Cerebellar cortex (tissue), 1 donor: ENCODE measurements around the gene ARNT2.

Experiments used
- DNase-seq: peaks from one replicate; pipeline ENCODE4 v3.0.0-alpha.2; 2015; ENCODE audit warnings: low spot score

Gene ARNT2

DNA sequence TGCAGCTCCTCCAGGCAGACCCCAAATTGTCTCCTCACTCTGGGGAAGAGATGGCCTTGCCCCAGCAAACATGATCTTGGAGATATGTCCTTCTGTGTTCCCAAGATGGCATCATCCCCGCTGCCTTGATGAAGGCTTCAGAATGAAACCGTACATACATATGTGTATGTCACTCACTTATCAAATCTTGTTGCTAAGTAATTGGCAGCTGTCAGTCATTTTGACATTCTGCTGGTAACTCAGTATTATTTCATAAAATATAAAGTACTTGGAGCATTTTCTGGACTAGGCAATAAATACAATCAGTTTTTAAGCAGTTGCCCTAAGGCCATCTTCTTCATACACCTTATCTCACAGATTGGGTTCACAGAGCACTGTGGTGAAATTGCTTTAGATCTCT, 62.4 kb downstream of the ARNT2 start:
- DNase-seq, result no peak

DNA sequence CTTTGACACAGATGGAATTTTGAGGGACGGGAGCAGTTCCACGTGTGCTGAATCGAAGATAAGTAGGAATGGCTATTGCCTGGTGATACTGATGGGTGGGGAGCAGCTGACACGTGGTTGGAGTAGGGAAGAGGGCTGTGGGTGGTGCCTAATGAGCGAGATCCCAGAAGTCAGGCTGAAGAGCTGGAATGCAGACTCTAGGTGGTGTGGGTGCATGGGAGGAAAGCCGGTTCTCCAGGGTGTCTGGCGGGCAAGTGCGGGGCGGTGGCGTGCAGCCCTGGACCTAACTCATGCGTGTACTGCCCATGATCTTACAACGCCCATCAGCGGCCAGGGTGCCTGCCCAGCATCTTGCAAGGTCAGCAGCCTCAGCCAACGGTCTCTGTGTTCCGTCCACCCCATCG, 63.1 kb downstream of the ARNT2 start:
- no peak for DNase-seq

DNA sequence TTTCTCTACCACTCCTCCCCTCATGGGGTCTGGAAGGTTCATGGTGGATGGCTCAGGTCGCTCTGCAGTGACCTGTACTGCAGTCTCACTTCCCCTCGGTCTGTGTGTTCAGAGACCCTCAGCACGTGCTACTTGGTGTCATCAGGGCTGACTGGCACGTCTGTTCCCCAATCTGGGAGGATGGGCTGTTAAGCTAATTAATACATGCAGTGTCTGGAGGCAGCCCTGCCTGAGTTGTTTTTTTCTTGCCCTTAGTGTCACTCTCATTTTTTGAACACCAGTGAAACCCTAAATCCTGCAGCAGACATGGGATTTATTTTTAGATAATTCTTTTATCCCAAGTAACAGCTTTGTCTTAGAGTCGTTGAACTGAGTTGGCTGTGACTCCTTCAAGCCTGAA, 64.6 kb downstream of the ARNT2 start:
- no peak for DNase-seq

DNA sequence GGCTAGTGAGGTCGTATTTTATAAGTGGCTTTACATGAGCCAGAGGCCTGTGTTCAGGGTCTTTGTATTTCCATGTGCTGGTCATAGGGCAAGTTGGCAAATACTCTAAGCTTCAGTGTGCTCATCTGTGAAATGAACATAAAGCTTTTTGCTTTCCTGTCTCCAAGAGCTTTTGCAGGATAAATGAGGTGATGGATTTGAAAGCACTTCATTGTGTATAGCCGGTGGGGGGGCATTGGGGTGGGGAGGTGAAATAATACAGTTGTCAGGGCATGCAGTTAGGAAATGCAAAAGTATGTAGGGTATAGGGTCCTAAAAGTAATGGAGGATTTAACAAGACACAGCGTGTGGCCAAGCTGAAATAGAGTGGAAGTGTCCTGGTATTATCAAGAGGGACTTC, 67.7 kb downstream of the ARNT2 start:
- no peak for DNase-seq

DNA sequence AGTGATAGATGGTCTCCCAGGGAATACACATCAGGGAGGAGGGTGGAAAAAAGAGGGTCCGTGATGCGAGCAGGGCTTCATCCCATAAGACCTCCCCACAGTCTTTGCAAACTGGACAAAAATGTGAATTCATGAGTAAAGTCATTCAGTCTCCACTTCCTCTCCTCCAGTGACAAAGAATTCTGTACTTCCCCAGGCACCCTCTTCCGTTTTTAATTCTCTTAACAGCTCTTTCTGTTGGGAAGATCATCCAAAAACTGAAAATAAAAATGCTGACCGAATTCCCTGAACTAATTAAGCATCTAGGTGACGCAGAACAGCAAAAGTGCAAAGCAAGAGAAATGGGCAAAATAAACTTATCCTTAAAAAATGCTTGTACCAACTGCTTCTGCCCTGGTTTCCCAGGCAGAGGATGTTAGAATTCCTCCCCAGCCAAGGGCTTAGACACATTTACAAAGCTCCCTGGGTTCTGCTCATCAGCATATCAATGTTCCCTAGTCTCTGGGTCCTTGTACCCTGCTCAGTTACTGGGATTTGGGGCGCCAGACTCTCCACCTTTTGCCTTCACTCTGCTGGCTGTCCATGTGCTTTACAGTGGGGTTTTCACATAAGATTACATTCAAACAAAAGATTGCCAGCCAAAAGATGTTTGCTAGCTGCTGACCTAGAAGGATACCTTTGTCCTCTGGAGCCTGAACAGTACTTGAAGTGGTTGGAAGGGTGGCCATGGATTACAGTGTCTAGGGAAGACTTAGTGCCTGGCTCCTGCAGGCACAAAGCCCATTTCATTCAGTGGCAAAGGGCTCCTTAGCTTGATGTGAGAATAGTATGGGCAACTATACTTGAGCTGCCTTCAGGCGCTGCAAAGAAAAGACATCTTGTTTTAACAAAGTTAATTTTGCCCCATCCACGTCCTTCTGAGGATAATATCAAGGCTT, 69.4 kb downstream of the ARNT2 start:
- DNase-seq, result no peak

- DNase-seq, result no peak
Observed at GRCh38 chr15:80474224-80475215, 70.3 kb downstream of the ARNT2 start.

GRCh38 chr15:80475572-80475971, 71.4 kb downstream of the ARNT2 start:
- DNase-seq, result no peak

GRCh38 chr15:80476036-80476435, 71.9 kb downstream of the ARNT2 start:
- DNase-seq, result no peak

GRCh38 chr15:80478075-80478474, 73.9 kb downstream of the ARNT2 start:
- DNase-seq, result no peak

DNA sequence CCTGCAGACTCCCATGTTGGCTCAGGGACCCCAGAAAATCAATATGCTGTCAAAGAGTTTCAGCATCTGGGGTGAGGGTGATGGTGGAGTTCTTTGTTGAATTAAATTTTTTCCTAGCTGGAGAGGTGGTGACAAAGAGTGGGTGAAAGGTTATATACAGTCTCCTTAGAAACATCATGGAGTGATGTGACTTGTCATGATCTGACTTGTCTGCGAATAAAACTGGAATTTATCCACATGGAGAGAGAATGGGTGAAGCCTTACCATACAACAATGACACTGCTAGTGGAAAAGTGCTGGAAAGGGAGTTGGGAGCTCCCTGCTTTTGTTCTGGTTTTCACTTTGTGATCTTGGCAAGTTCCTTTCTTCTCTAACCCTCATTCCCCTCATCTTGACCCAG, 75.0 kb downstream of the ARNT2 start:
- no peak for DNase-seq

DNA sequence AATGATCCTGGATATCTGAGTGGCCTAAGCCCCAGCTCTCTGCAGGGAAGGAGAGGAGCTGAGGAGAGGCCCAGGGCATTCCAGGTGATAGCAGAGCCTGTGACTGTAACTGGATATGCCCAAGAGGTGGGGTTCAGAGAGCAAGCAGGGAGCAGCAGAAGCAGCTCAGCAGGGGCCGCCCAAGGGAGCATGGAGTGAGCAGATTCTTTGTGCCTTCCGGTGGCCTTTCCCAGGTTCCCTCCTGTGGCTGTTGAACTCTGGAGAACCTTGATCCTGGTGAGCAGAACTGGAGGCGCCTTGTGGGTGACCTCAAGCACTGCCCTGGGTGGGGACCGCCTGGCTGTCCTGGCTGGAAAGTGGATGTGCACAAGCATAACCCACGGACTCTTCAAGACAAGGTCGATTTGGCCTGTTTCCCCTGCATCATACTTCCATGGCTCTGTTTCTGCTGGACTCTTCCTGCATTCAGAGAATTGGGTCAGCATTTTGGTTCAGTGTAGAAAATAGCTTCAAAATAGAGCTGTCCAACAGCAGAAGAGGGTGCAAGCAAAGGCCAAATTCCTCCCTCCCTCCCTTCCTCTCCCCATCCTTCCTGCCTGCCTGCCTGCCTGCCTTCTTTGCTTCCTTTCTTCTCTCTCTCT, 76.1 kb downstream of the ARNT2 start:
- DNase-seq, result peak; percentile 56

GRCh38 chr15:80480909-80481308, 76.7 kb downstream of the ARNT2 start:
- DNase-seq, result peak; percentile 58

DNA sequence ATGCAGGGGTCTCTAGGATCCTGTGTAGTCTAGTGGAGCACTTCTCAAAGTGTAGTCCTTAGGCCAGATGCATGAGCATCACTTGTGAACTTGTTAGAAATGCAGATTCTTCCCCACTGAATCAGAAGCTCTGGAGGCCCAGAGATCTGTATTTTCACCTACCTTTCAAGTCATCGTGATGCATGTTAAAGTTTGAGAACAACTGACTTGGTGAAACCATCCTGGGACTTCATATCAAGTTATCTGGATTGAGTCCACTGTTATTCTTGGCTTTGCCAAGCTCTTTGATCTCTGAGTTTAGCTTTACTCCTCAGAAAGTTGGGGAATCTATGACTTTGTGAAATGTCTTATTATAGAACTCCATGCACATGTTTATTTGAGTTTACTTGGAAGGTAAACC, 78.5 kb downstream of the ARNT2 start:
- no peak for DNase-seq

- DNase-seq, result no peak
Observed at GRCh38 chr15:80483725-80484161, 79.6 kb downstream of the ARNT2 start.

DNA sequence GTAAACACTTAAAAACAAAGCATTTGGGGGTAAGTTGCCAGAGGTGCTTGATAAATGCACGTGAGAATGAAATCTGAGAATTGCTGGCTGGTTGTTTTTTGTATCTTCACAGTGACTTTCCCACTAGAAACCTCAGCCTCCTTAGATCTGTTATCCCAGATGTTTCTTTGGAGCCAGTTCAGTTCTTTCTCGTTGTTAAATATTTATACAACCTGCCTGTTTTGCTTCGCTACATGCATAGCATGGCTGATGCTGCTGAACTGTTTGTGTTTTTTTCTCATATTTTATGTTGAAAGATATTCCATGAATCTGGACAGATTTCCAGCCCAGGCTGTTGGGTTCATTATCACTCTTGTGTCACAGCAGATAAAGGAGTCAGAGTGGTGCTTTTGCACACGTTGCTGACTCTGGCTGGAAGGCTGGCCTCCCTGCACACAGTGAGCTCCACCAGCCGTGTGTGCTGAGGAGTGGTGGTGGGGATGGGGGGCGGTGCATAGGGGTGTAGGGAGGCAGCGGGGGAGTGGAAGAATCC, 80.2 kb downstream of the ARNT2 start:
- no peak for DNase-seq

DNA sequence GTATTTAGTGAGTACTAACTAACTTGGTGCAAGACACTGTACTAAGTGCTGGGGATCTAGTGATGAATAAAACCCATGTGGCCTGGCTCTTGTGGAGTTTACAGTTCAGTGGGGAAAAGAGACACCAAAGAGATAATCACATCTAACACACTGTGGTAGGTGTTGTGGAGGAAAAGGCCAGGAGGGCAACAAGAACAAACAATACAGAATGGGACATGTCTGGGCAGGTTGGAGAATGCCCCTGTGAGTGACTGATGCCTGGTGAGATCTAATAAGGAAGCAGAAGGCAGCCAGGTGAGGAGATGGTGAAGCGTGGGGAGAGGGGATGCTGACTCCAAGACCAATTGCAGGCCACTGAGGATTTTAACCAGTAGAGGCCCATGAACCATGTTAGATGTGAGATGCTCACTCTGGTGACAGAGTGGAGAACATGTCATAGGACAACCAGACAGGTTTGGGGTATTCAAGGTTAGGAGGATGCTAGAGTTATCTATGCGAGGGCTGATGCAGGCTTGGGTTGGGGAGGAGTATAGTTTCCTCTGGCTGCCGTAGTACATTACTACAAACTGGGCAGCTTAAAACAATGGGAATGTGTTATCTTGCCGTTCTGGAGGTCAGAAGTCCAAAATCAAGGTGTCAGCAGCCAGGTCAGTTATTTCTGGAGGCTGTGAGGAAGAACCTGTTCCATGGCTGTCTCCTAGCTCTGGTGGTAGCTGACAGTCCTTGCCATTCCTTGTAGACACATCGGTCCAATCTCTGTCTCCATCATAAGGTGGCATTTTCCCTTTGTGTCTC, 81.4 kb downstream of the ARNT2 start:
- DNase-seq, result no peak

DNA sequence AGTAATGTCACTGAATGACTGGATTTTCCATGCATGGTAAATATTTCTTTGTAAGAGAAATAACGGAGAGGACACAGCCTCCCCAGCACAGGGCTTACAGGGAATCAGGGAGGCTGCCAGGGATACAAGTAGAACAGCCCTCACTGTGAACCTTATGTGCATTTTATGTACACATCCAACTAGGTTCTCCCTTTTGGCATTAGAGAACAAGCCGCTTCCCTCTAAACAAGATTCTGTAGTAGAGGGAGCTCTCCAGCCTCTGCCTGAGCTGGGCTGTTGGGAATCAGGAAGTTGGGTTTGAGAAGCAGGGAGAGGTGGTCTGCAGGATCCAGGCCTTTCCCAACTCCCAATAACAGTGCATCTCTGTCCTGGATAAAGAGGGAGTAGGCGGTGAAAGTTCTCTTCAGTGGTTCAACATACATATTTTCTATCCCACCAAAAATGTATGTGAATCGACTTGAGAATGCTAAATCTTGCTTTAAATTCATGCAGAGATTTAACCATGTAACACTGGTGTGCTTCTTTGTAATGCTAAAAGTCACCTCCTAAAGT, 83.7 kb downstream of the ARNT2 start:
- DNase-seq, result no peak

DNA sequence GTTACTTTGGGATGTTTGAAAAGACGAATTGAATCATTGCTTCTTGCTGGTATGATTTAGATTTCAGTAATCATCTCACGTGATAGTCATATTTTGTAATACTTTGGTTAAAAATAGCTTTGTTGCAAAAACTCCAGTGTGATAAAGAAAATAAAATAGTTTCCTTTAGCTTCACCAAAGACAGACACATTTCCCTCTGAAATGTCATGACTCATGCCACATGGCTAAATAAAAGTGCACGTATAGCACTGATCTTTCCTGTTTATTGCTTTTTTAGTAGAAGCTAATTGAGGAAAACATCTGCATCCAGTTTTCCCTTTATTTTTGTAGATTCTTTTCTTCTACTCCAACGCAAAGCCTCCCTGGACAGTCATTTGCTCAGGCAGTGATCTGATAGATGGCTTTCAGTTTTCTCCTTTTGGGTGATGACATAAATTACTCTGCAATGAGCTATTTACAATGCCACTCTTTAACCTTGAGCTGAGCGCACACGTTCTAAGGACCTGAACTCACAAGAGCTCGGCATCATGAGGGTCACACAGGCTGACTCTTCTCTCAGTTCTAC, 84.9 kb downstream of the ARNT2 start:
- DNase-seq, result no peak

DNA sequence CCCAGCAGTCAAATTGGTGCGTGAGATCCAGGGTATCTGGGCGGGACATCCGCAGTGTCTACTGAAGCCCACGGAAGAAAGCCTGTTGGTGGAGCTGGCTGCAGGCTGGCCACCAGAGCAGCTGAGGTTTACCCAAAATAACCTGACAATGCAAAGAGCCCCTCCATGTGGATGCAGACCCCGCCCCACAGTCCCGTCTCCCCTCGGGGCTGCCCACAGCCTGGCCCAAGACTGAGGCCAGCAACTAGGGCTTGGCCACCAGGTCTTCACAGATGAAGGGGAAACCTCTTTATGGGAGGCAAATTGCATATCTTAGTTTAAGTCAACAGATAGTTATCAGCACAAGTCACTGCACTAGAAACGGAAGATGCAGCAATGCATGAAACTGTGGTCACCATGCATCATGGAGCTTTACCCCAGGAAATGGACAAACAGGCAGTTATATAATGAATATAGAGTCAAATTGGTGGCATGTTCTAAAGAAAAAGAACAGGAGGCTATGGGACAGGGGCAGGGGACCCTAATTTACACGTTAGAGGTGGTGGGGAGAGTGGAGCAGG, 86.3 kb downstream of the ARNT2 start:
- no peak for DNase-seq
